ENCODE results near the gene MSN.

The MSN gene

GRCh38 chrX:65674204-65674893 lies 6.9 kb downstream of the MSN start:
- no peak overlapping the region for H3K4me3 ChIP-seq (ENCODE audit: low read depth, low read length)
- DNase-seq (ENCODE audit: low read depth), result no peak
- TF ChIP-seq CTCF (IDR thresholded peaks at IDR 0.05; ENCODE audit: control insufficient read depth, extremely low read depth, insufficient read depth), result no peak

- no peak for TF ChIP-seq CTCF (IDR thresholded peaks at IDR 0.05; ENCODE audit: control insufficient read depth, extremely low read depth, insufficient read depth)
- peak; percentile 6 for DNase-seq (ENCODE audit: low read depth)
These were observed 10.6 kb downstream of the MSN start for GRCh38 chrX:65677954-65678469.

GRCh38 chrX:65679071-65679540 lies 11.7 kb downstream of the MSN start:
- H3K4me3 ChIP-seq (ENCODE audit: low read depth, low read length), result no peak overlapping the region
- no peak for TF ChIP-seq CTCF (IDR thresholded peaks at IDR 0.05; ENCODE audit: control insufficient read depth, extremely low read depth, insufficient read depth)
- DNase-seq (ENCODE audit: low read depth), result no peak

More at GRCh38 chrX:65677954-65678469, 10.6 kb downstream of the MSN start:
- H3K4me3 ChIP-seq (ENCODE audit: low read depth, low read length), result no peak overlapping the region

DNA sequence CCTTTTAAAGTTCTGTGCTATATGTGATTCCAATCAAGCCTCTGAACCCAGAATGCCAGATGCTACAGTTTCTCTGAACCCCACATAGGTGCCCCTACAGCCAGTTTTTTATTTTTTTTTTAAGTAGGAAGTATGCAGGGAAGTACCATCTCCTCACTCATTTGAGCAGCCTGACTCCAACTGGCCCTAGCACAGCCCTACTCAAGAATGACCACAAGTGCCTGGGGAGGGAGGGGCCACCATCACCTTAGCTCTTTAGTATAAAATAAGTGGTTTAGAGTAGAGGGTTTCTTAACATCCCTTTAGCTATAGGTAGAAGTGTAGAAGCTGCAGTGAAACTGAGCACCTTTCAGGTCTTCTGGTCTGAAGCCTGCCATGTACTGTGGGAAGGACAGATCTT lies 14.4 kb downstream of the MSN start:
- DNase-seq (ENCODE audit: low read depth), result no peak
- no peak for TF ChIP-seq CTCF (IDR thresholded peaks at IDR 0.05; ENCODE audit: control insufficient read depth, extremely low read depth, insufficient read depth)
- no peak overlapping the region for H3K4me3 ChIP-seq (ENCODE audit: low read depth, low read length)

DNA sequence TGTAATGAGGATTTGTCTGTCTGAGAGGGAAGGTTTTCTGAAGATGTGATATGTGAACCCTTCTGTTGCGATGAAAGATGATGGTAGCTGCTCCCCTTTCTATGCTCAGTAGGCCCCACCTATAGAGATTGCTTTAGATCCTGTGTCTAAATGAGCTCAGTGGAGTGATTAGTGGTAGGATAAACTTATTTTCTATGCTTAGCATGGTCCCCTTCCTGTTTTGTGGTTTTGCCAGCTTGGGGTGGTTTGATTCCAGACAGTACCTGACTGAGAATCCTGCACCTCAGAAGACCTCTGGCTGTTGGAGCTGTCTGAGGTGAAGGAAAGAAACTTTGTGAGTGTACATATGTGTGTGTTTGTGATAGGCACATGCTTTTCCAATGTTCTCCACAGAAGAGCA lies 17.7 kb downstream of the MSN start:
- no peak for TF ChIP-seq CTCF (IDR thresholded peaks at IDR 0.05; ENCODE audit: control insufficient read depth, extremely low read depth, insufficient read depth)
- DNase-seq (ENCODE audit: low read depth), result no peak
- no peak overlapping the region for H3K4me3 ChIP-seq (ENCODE audit: low read depth, low read length)

DNA sequence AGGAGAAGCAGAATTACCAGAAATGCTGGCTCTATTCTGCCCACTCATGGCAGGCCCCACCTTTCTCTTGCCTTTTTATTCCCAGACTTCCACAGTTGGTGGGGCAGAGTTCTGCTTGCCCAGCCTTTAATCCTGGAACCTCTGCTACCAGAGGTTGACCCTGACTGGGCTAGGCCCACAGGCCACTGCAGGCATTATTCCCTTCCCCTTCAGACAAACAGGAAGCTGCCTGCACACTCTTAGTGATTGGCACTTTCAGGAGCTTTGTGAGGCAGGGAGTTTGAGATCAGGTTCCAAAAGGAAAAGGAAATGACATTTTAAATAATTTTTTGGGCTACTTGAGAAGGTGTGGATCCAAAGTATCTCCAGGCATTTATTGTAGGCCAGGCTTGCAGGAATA lies 18.8 kb downstream of the MSN start:
- no peak for TF ChIP-seq CTCF (IDR thresholded peaks at IDR 0.05; ENCODE audit: control insufficient read depth, extremely low read depth, insufficient read depth)
- no peak for DNase-seq (ENCODE audit: low read depth)

DNA sequence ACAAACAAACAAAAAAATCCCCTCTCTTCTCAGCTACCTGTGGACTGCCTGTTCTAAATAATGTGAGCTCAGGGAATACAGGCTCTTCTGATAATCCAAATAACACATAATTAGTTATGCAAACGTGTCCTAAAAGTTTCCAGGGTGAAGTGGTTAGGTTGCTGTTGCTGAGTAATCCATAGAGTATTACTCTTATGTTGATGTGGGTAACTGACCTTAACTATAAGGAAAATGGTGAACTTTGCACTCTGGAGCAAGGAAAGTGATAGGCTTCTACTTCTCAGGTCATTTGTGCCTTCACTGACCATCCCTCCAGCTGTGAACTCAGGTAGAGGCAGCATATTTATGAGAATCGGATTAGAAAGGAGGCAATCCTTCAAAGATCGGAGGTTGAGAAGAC lies 19.9 kb downstream of the MSN start:
- TF ChIP-seq CTCF (IDR thresholded peaks at IDR 0.05; ENCODE audit: control insufficient read depth, extremely low read depth, insufficient read depth), result no peak
- H3K4me3 ChIP-seq (ENCODE audit: low read depth, low read length), result no peak overlapping the region
- no peak for DNase-seq (ENCODE audit: low read depth)

More for the DNA sequence above, 18.8 kb downstream of the MSN start:
- H3K4me3 ChIP-seq (ENCODE audit: low read depth, low read length), result no peak overlapping the region

Measured in LNCaP clone FGC (cell line).